T-helper 1 cell treated with Interleukin-12 subunit alpha and Interleukin-12 subunit beta and Interleukin-4 antibody, amounts not matched to agents 30 μg/mL and 1 μg/mL, for 36 hours (primary cell): ENCODE data around the gene RHPN2.

ENCODE experiments used
- H3K27ac Mint-ChIP-seq: one replicate; pipeline ENCODE4 v1.8.0; 2021; ENCODE audit warnings: mild to moderate bottlenecking, mixed read lengths
- H3K27me3 Mint-ChIP-seq: one replicate; pipeline ENCODE4 v1.8.0; 2021; ENCODE audit warnings: low read depth, mixed read lengths
- H3K36me3 Mint-ChIP-seq: one replicate; pipeline ENCODE4 v1.8.0; 2021; ENCODE audit warnings: low read depth, mixed read lengths
- H3K4me1 Mint-ChIP-seq: one replicate; pipeline ENCODE4 v1.8.0; 2021; ENCODE audit warnings: low read depth, mixed read lengths
- H3K4me3 Mint-ChIP-seq: one replicate; pipeline ENCODE4 v1.8.0; 2021; ENCODE audit warnings: mild to moderate bottlenecking, moderate library complexity, mixed read lengths
- H3K9me3 Mint-ChIP-seq: one replicate; pipeline ENCODE4 v1.8.0; 2021; ENCODE audit warnings: mixed read lengths

Gene RHPN2

GRCh38 chr19:33064792-33065550, at the start of gene RHPN2:
Gene RHPN2 (minus strand): TSS chr19:33064888. CDS start chr19:33064852, 36 bp downstream.
- Mint-ChIP-seq H3K4me1 (no peaks in the 10 kb centered on the region), H3K27ac (no peak within 1 kb of the TSS), H3K9me3 (no peaks in the 10 kb centered on the region), H3K4me3 (peak within 1 kb of the TSS; percentile 57), H3K27me3 (peaks cover 40% of the 10 kb centered on the region), H3K36me3 (no peaks in the 10 kb centered on the region)

GRCh38 chr19:33114312-33114711, 49.6 kb upstream of the RHPN2 start:
- H3K27me3 Mint-ChIP-seq = no peaks in the 10 kb centered on the region
- H3K4me3 Mint-ChIP-seq = no peak overlapping the region
- H3K27ac Mint-ChIP-seq = no peak overlapping the region
- H3K36me3 Mint-ChIP-seq = peaks cover 43% of the 10 kb centered on the region
- H3K9me3 Mint-ChIP-seq = no peaks in the 10 kb centered on the region
- no peaks in the 10 kb centered on the region for H3K4me1 Mint-ChIP-seq

DNA sequence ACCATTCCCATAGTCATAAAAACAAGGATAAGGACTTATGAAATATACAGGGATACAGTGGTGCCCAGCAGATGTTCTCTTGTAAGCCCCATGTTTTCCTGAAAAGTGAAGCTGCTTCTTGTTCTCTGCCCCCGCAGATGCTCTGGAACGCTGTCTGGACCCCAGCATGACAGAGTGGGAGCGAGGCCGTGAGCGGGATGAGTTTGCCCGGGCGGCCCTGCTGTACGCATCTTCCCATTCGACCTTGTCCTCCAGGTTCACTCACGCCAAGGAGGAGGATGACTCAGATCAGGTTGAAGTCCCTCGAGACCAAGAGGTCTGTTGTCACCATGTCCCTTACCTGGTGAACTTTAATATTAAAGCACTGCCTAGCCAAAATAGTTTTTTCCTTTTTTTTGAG, 46.9 kb upstream of the RHPN2 start:
- Mint-ChIP-seq H3K4me1 (no peaks in the 10 kb centered on the region), H3K4me3 (no peak overlapping the region), H3K9me3 (no peaks in the 10 kb centered on the region), H3K36me3 (peaks cover 35% of the 10 kb centered on the region), H3K27ac (no peak overlapping the region), H3K27me3 (no peaks in the 10 kb centered on the region)

- Mint-ChIP-seq H3K9me3 (no peaks in the 10 kb centered on the region), H3K36me3 (peaks cover 28% of the 10 kb centered on the region), H3K4me1 (no peaks in the 10 kb centered on the region), H3K27me3 (no peaks in the 10 kb centered on the region), H3K27ac (no peak overlapping the region), H3K4me3 (no peak overlapping the region)
Observed at GRCh38 chr19:33110137-33110910, 45.6 kb upstream of the RHPN2 start.

GRCh38 chr19:33108161-33108560, 43.5 kb upstream of the RHPN2 start:
- H3K36me3 Mint-ChIP-seq = peaks cover 26% of the 10 kb centered on the region
- no peak overlapping the region for H3K27ac Mint-ChIP-seq
- no peak overlapping the region for H3K4me3 Mint-ChIP-seq
- no peaks in the 10 kb centered on the region for H3K27me3 Mint-ChIP-seq
- no peaks in the 10 kb centered on the region for H3K9me3 Mint-ChIP-seq
- no peaks in the 10 kb centered on the region for H3K4me1 Mint-ChIP-seq

DNA sequence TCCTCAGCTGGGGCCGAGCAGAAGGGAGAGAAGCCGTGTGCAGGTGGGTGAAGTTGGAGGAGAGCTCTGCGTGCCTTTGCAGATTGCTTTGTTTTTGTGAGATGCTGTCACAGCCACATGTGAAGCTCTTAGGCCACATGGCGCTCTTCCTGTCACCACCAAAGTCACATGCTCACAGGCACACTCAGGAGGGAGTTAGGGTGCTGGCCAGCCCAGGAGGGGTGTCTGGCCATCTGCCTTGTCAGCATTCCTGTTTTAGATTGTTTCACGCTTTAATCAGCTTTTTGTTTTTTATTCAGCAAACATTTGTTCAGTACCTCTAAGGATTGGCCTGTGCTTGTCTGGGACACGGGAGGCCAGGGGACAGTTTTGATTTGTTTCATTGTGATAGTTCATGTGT, 38.2 kb upstream of the RHPN2 start:
- Mint-ChIP-seq H3K36me3 (peaks cover 21% of the 10 kb centered on the region), H3K4me1 (no peaks in the 10 kb centered on the region), H3K27ac (no peak overlapping the region)

DNA sequence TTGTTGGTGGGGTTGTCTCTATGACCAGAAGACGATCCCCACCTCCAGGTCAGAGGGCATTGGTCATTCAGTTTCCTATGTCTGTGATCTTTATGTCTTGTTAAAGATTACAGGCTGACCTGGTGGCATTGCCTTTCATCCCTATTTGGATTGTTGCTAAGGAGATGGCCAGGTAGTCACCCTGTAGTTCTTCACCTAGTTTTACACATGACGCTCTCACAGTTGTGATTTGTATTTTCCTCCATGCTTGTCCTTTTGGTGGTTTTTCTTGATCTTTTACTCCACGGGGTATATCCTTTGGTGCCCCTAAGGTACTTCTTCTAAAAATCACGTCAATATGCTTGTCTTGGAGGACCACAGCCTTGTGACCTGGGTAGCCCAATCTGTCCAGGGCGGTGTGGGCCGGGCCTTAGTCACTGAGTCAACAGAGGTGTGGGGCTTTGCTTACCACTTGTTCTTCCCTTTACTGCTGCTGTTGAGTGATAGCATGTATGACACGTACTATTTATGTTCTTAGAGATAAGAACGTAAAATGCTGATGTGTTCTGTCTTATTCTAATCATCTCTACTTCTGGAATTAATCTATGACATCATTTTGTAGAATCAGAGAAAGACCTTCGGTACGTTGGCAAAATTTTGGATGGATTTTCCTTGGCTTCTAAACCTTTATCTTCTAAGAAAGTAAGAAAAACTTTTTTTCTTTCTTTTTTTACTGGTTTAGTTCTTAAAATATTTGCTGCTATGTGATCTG, 36.4 kb upstream of the RHPN2 start:
- Mint-ChIP-seq H3K4me3 (no peak overlapping the region), H3K4me1 (no peaks in the 10 kb centered on the region), H3K27ac (no peak overlapping the region), H3K9me3 (no peaks in the 10 kb centered on the region), H3K27me3 (no peaks in the 10 kb centered on the region), H3K36me3 (peaks cover 28% of the 10 kb centered on the region)

More for the DNA sequence above, 38.2 kb upstream of the RHPN2 start:
- Mint-ChIP-seq H3K9me3 (no peaks in the 10 kb centered on the region), H3K27me3 (no peaks in the 10 kb centered on the region), H3K4me3 (no peak overlapping the region)

GRCh38 chr19:33098055-33098534, 33.4 kb upstream of the RHPN2 start:
- H3K4me1 Mint-ChIP-seq = no peaks in the 10 kb centered on the region
- H3K27me3 Mint-ChIP-seq = no peaks in the 10 kb centered on the region
- no peak overlapping the region for H3K27ac Mint-ChIP-seq
- no peak overlapping the region for H3K4me3 Mint-ChIP-seq
- no peaks in the 10 kb centered on the region for H3K9me3 Mint-ChIP-seq
- H3K36me3 Mint-ChIP-seq = peaks cover 42% of the 10 kb centered on the region

DNA sequence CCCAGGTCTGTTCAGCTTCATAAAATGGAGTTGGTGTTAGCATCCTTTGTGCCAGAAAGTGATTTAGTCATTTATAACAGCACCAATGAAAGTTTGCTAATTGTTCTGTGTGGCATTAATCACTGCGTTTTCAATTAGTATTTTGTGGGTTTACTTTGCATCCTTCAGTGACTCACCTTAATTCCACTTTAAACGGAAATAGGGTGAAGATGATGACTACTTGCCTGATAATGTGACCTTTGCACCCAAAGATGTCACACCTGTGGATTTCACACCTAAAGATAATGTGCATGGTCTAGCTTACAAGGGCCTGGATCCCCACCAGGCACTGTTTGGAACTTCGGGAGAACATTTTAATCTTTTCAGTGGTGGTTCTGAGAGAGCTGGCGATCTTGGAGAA, 31.3 kb upstream of the RHPN2 start:
- Mint-ChIP-seq H3K27me3 (no peaks in the 10 kb centered on the region), H3K27ac (no peak overlapping the region), H3K4me3 (no peak overlapping the region), H3K36me3 (peaks cover 36% of the 10 kb centered on the region), H3K9me3 (no peaks in the 10 kb centered on the region), H3K4me1 (no peaks in the 10 kb centered on the region)

DNA sequence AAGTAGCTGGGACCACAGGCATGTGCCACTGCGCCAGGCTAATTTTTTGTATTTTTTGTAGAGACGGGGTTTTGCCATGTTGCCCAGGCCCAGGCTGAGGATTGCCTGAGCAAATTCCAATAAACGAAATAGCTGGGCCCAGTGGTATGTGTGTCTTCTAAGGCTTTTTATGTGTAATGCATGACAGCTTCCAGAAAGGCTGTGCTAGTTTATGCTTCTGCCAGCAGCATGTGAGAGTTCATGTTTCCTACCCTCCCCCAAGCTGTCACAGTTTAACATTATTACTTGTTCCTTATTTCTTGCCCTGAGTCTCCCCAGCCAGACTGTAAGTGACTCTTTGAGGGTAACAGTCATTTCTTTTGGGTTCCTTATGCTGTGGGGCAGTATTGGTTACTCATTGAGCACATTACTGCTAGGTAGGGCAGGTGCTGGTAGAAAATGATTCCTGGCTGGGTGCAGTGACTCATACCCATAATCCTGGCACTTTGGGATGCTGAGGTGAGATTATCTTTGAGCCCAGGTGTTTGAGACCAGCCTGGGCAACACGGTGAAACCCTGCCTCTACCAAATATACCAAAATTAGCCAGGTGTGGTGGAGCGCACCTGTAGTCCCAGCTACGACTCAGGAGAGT, 29.9 kb upstream of the RHPN2 start:
- no peaks in the 10 kb centered on the region for H3K9me3 Mint-ChIP-seq
- H3K36me3 Mint-ChIP-seq = peaks cover 39% of the 10 kb centered on the region
- no peaks in the 10 kb centered on the region for H3K27me3 Mint-ChIP-seq
- H3K4me1 Mint-ChIP-seq = no peaks in the 10 kb centered on the region
- no peak overlapping the region for H3K27ac Mint-ChIP-seq
- H3K4me3 Mint-ChIP-seq = no peak overlapping the region

DNA sequence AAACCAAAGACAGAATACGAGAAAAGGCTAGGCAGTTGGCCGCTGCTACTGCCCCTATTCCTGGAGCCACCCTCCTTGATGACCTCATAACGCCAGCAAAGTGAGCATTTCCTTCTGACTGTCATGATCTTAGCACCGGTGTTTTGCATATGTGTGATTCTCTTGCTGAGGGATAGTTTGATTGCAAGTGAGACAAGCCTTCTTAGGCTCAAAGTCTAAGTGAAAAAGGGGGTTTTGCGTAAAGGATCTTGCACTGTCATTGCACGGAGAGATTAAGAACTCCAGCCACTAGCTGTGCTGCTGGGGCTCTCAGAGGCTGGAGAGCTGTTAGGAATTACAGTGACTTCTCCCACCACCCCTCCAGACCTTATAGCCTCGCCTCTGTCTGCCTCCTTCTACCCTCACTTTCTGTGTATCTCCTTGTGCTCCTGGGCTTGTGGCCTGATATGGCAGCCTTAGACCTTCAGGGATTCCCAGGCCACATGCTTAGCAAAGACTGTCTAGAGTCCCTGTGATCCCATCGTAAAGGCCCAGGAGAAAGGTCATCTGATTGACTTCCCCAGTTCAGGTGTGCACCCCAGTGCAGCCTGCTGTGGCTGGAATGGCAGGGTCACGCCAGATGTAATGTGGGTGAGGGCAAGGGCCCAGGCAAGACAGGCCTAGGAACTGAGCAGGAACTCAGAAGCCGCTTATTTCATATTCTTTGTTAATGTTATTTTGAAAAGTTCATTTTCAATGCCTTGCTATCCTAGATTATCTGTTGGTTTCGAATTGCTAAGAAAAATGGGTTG, 28.9 kb upstream of the RHPN2 start:
- peaks cover 41% of the 10 kb centered on the region for H3K36me3 Mint-ChIP-seq
- H3K9me3 Mint-ChIP-seq = no peaks in the 10 kb centered on the region
- no peak overlapping the region for H3K4me3 Mint-ChIP-seq
- no peaks in the 10 kb centered on the region for H3K4me1 Mint-ChIP-seq
- no peak overlapping the region for H3K27ac Mint-ChIP-seq
- H3K27me3 Mint-ChIP-seq = no peaks in the 10 kb centered on the region

GRCh38 chr19:33090179-33090578, 25.5 kb upstream of the RHPN2 start:
- peaks cover 24% of the 10 kb centered on the region for H3K36me3 Mint-ChIP-seq
- H3K4me3 Mint-ChIP-seq = no peak overlapping the region
- H3K4me1 Mint-ChIP-seq = no peaks in the 10 kb centered on the region
- H3K27me3 Mint-ChIP-seq = no peaks in the 10 kb centered on the region
- H3K27ac Mint-ChIP-seq = no peak overlapping the region
- no peaks in the 10 kb centered on the region for H3K9me3 Mint-ChIP-seq

DNA sequence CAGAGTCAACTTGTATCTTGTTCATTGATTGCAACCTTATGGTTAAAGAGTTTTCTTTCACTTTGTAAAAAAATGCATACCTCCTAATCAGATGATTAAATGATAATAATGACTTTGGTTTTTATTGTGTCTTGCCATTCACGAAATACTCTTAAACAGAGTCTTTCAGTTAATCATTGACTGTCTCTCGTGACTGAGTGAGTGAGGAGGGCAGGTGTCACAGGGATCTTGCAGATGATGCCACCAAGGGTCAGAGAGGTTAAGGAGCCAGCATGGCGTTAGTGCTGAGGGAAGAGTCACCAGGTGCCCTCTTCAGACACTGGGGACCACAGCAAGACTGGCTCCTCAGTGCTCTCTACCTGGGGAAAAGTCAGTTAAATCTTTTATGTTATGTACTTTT, 24.3 kb upstream of the RHPN2 start:
- Mint-ChIP-seq H3K27ac (peak overlapping the region; percentile 14), H3K27me3 (no peaks in the 10 kb centered on the region), H3K4me1 (no peaks in the 10 kb centered on the region), H3K9me3 (no peaks in the 10 kb centered on the region), H3K4me3 (no peak overlapping the region), H3K36me3 (peaks cover 16% of the 10 kb centered on the region)

GRCh38 chr19:33086955-33087354, 22.3 kb upstream of the RHPN2 start:
- H3K9me3 Mint-ChIP-seq = no peaks in the 10 kb centered on the region
- no peaks in the 10 kb centered on the region for H3K27me3 Mint-ChIP-seq
- peaks cover 10% of the 10 kb centered on the region for H3K36me3 Mint-ChIP-seq
- H3K4me3 Mint-ChIP-seq = no peak overlapping the region
- no peak overlapping the region for H3K27ac Mint-ChIP-seq
- H3K4me1 Mint-ChIP-seq = peaks cover 4% of the 10 kb centered on the region
